ENCODE data around the gene PSMD5.

DNA sequence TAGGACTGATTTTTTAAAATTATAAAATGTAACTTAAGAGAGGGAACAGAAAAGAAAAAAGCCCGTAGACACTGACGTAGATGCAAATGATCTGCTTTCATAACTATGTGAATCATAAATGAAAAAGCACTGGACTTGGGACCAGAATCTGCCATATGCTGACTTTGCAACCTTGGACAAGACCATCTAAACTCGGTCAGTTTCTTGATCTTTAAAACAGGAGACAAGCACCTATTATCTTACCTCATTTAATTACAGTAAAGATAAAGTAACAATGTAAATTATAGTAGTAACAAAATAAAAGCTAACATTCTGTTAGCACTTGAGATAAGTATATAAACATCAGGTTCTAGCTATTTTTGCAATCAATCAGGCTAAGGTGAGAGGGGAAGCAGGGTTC is 69.5 kb downstream of the PSMD5 start:
- TF ChIP-seq, protein P1, sequence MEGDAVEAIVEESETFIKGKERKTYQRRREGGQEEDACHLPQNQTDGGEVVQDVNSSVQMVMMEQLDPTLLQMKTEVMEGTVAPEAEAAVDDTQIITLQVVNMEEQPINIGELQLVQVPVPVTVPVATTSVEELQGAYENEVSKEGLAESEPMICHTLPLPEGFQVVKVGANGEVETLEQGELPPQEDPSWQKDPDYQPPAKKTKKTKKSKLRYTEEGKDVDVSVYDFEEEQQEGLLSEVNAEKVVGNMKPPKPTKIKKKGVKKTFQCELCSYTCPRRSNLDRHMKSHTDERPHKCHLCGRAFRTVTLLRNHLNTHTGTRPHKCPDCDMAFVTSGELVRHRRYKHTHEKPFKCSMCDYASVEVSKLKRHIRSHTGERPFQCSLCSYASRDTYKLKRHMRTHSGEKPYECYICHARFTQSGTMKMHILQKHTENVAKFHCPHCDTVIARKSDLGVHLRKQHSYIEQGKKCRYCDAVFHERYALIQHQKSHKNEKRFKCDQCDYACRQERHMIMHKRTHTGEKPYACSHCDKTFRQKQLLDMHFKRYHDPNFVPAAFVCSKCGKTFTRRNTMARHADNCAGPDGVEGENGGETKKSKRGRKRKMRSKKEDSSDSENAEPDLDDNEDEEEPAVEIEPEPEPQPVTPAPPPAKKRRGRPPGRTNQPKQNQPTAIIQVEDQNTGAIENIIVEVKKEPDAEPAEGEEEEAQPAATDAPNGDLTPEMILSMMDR (IDR thresholded peaks at IDR 0.05), result no peak
- TF ChIP-seq POLR2A (IDR thresholded peaks at IDR 0.05), result no peak

Data from heart left ventricle (tissue), 13 donors.